K562 (cell line): Measurements from ENCODE around the gene LZTR1. TPM values are rescaled to one million over a fixed set of nuclear protein-coding genes. Genes with fewer than 3 reads are reported as not detected.

Source experiments
- HMG20A ChIP-seq: fragments of 450-650 bp; formaldehyde crosslinking; conservative IDR thresholded peaks from 2 replicates; pipeline ENCODE4 v1.4.0; 2020; ENCODE audit warnings: mild to moderate bottlenecking, mixed read lengths
- ILF3 ChIP-seq: fragments of 450-650 bp; IDR thresholded peaks from 2 replicates; pipeline ENCODE4 v1.6.1; 2018; ENCODE audit warnings: antibody characterized with exemption, mild to moderate bottlenecking, moderate library complexity, borderline replicate concordance
- KLF16 ChIP-seq: IDR thresholded peaks from 2 replicates; pipeline ENCODE4 v1.6.1; 2016; ENCODE audit warnings: antibody characterized with exemption
- NFATC3 ChIP-seq: fragments of 450-650 bp; IDR thresholded peaks from 2 replicates; pipeline ENCODE4 v1.6.1; 2017; ENCODE audit warnings: mild to moderate bottlenecking
- REST ChIP-seq, 2 experiments: fragments of 450-650 bp; formaldehyde crosslinking in 1 of 2; IDR thresholded peaks; 2 replicates each; pipeline versions ENCODE4 v1.4.0 to v1.6.1; 2014 to 2020; ENCODE audit warnings: mild to moderate bottlenecking in 2 of 2, borderline replicate concordance in 1 of 2, low read depth in 1 of 2
- RUNX1 ChIP-seq: sonication (generic); IDR thresholded peaks from 2 replicates; pipeline ENCODE4 v1.6.1; 2016; ENCODE audit warnings: antibody characterized with exemption, low read depth
- SIN3A ChIP-seq, 2 experiments: fragments of 150-350 bp in 1 of 2; IDR thresholded peaks; 2 replicates each; pipeline ENCODE4 v1.6.1; 2011 to 2016; ENCODE audit warnings: borderline replicate concordance in 2 of 2, low read depth in 2 of 2, low read length in 2 of 2, mild to moderate bottlenecking in 2 of 2, moderate library complexity in 2 of 2; ENCODE audit not compliant: control insufficient read depth in 1 of 2
- ZNF23 ChIP-seq: fragments of 250-450 bp; sonication (Bioruptor Pico); IDR thresholded peaks from 2 replicates; pipeline ENCODE4 v1.4.0; 2020; ENCODE audit warnings: mild to moderate bottlenecking
- ZNF282 ChIP-seq: sonication (generic); formaldehyde crosslinking; IDR thresholded peaks from 2 replicates; pipeline ENCODE4 v1.8.1; 2023; ENCODE audit warnings: missing genetic modification reagents
- ZNF695 ChIP-seq: fragments of 450-650 bp; formaldehyde crosslinking; IDR thresholded peaks from 2 replicates; pipeline ENCODE4 v1.4.0; 2020; ENCODE audit warnings: mild to moderate bottlenecking, moderate library complexity
- ZNF764 ChIP-seq: fragments of 250-450 bp; sonication (Bioruptor Pico); IDR thresholded peaks from 2 replicates; pipeline ENCODE4 v1.4.0; 2020; ENCODE audit warnings: low read depth, mild to moderate bottlenecking, moderate library complexity
- polyA plus RNA-seq, 8 experiments: library from polyadenylated mRNA; depleted of rRNA in 4 of 8; stranded (reverse) in 5 of 8; unstranded in 3 of 8; fragments of >200 nt; fragmentation: Nextera tagmentation in 2 of 8; fragmentation: Illumina TruSeq in 1 of 8; extraction: Ambion mirVana in 2 of 8; extraction: Trizol in 1 of 8; gene quantifications; 2 replicates each; pipeline versions ENCODE4 v1.2.1 to v1.2.3, GENCODE V29; 2011 to 2014; ENCODE audit warnings: inconsistent platforms in 1 of 8, missing spikeins in 1 of 8
- total RNA-seq, 7 experiments: library from RNA; depleted of rRNA in 6 of 7; stranded (reverse); fragments of >200 nt in 6 of 7; fragmentation: Illumina TruSeq in 2 of 7; extraction: Trizol in 2 of 7; gene quantifications; 2 replicates each; pipeline versions ENCODE4 v1.2.1 to v1.2.3, GENCODE V29; 2011 to 2021; ENCODE audit warnings: low replicate concordance in 1 of 7
- TF ChIP-seq, protein P1 (sequence below): IDR thresholded peaks from 3 replicates; pipeline ENCODE4 v1.6.1; 2011; ENCODE audit warnings: borderline replicate concordance, mild to moderate bottlenecking, moderate library complexity; ENCODE audit not compliant: insufficient read length; ENCODE audit errors: extremely low read depth

The LZTR1 gene
- total and polyA plus RNA-seq, 9 of the 15 experiments (the other 6 are each of a cell fraction or from before 2014, with no cell fraction given), result 2.2 to 135 (median 63.0) TPM

DNA sequence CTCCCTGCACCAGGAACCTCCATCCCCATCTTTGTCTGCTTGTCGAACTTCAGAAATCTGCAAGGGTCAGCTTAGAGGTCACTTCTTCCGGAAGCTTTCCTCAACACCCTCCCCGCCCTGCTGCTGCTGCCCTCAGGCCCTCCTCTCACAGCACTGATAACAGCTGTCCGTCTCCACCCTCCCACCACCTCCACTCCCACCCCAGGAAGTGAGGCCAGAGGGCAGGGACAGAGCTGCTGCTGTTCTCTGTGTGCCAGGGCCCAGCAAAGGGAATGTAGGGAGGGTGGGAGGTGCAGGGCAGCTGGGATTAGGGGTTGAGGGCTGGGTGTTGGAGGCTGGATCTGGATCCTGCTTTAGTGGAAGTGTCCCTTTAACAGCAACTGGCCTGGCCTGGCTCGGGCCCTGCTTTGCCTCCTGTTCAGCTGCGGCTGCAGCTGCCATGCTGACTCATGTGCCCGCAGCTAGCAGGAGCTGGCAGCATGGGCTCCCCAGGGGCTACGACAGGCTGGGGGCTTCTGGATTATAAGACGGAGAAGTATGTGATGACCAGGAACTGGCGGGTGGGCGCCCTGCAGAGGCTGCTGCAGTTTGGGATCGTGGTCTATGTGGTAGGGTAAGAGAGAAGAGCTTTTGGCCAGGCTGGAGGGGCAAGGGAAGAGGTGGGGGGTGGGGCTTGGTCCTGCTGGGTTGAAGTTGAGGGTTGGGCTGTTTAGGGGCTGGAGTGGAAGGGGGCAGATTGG lies 32.8 kb downstream of the LZTR1 start, which contains the start of gene P2RX6 (continued):
- TF ChIP-seq, protein P1, sequence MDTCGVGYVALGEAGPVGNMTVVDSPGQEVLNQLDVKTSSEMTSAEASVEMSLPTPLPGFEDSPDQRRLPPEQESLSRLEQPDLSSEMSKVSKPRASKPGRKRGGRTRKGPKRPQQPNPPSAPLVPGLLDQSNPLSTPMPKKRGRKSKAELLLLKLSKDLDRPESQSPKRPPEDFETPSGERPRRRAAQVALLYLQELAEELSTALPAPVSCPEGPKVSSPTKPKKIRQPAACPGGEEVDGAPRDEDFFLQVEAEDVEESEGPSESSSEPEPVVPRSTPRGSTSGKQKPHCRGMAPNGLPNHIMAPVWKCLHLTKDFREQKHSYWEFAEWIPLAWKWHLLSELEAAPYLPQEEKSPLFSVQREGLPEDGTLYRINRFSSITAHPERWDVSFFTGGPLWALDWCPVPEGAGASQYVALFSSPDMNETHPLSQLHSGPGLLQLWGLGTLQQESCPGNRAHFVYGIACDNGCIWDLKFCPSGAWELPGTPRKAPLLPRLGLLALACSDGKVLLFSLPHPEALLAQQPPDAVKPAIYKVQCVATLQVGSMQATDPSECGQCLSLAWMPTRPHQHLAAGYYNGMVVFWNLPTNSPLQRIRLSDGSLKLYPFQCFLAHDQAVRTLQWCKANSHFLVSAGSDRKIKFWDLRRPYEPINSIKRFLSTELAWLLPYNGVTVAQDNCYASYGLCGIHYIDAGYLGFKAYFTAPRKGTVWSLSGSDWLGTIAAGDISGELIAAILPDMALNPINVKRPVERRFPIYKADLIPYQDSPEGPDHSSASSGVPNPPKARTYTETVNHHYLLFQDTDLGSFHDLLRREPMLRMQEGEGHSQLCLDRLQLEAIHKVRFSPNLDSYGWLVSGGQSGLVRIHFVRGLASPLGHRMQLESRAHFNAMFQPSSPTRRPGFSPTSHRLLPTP, result no peak
- TF ChIP-seq ZNF764 (CRISPR knock-in tag) (peak; percentile 84; the same call in 1 of the 2 replicates), ZNF23 (CRISPR knock-in tag) (no peak), ILF3 (no peak), REST (IDR thresholded peaks at IDR 0.05; ENCODE audit: borderline replicate concordance) (no peak), REST (CRISPR knock-in tag; IDR thresholded peaks at IDR 0.05; ENCODE audit: low read depth) (peak; percentile 69), NFATC3 (no peak), ZNF695 (no peak), ZNF282 (CRISPR knock-in tag) (no peak), HMG20A (0 out of 2 replicates have a peak, but pooled peaks have one; percentile 6), KLF16 (no peak), SIN3A (IDR thresholded peaks at IDR 0.05; ENCODE audit: borderline replicate concordance in 2 of 2, control insufficient read depth in 1 of 2, low read depth in 2 of 2, low read length in 2 of 2) (peak in 1 of 2 experiments; percentile 98; a peak in 2 of 4 replicates), RUNX1 (no peak)
